GM10847 (cell line): ENCODE measurements around the gene LRRC3C.

Experiments
- POLR2A ChIP-seq: IDR thresholded peaks from 2 replicates; pipeline ENCODE4 v1.6.1; 2011; ENCODE audit not compliant: insufficient read length; ENCODE audit errors: extremely low read depth

LRRC3C gene

DNA sequence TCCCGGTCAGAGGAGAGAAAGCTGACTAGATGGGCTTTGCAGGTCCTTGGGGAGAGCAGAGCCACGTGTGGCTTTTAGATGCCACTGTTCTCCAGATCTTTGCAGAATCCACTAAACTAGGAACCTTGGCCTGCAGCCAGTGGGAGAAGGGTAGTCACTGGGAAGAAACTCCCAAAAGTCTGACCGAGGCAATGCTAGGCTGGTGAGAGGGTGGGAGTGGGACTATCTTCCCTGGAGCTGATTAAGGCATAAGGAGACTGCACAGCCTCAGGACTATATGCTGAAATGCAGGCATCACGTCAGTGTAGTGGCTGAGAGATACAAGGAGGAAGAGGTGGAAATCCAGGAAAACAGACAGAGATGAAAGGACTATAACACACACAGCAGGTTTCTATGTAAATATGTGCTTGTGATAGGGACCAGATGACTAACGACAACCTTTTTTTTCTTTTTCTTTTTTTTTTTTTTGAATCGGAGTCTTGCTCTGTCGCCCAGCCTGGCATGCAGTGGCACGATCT lies 33.1 kb downstream of the LRRC3C start:
- no peak for TF ChIP-seq POLR2A

DNA sequence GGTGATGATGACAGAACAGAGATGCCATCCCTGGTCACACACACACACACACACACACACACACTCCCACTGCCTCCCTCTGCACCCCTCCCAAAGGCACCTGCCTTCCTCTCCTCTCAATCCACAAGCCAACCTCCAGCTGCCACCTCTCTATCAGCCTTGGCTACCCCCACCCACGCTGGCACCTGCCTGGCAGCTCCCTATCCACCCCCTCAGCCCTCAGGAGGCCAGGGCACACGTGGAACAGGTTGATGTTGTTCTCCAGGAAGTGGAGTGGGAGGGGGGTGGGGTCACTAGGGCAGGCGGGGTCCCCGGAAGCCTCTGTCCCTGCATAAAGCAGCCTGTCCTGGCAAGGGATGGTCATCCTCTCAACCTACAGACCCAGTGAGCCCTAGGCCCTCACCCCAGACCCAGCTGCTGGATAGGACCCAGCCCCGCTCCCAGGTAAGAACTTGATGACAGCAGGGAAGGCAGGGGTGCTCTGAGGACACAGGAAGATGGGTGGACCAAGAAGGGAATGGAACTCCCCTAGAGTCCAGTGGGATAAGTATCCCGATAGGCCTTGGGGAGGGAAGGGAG lies 35.2 kb downstream of the LRRC3C start, which contains the start of gene GSDMA:
Gene GSDMA (plus strand): TSS at position 363 of the 579 bp plus-strand sequence. CDS start 2,684 bp downstream, outside the sequence.
- TF ChIP-seq POLR2A: no peak

DNA sequence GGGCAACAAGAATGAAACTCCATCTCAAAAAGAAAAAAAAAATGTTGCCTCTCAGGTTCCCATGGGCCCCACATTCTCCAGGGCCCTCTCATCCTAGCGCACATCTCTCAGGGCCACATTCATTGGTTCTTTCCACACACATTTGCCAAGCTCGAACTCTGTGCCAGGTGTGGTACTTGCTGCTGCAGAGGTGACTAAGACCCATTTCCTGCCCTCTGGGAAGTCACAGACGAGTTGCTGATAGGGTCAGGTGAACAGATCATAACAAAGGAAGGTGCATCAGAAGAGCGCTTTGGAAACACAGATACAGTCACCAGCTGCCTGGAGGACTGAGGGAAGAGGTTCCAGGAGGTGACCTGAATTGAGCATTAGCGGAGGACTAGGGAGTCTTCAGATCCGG lies 36.3 kb downstream of the LRRC3C start:
- no peak for TF ChIP-seq POLR2A

DNA sequence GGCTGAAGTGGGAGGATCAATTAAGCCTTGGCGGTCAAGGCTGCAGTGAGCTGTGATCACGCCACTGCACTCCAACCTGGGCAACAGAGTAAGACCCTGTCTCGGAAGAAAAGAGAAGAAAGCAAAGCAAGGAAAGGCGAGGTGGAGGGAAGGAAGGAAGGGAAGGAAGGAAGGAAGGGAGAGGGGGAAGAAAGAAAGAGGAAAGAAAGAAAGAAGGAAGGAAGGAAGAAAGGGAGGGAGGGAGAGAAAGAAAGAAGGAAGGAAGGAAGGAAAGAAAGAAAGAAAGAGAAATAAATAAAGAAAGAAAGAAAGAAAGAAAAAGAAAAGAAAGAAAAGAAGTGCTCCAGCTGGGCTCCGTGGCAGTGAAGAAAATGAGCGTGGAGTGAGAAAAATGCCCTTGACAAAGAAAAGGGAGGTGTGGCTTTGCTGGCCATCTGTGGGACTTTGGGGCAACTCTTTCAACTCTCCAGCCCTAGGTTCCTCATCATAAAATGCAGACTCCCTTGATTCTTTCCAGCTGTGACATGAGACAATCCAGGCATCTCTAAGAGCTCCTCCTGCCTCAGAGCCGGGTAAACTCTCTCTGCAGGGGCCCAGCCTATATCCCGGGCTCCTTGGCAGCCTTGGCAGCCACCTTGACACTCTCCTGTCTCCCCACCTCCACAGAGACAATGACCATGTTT lies 37.6 kb downstream of the LRRC3C start:
- TF ChIP-seq POLR2A: no peak

DNA sequence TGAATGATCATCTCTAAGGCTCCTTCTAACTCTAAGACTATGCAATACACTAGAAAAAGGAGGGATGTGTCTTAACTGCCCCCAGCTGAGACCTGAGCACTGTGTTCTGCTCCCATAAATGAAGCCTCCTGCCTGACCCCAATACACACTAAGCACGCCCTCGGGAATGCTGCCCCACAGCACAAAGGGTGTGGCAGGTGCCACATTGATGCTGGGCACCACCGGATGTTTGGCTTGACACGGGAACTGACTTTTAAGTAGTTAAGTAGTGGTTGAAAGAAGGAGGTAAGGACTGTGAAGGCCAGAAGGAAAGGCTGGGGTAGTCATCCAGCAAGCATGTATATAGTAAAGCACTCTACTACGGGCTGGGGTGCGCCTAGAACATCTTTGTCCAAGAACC lies 39.2 kb downstream of the LRRC3C start:
- TF ChIP-seq POLR2A: no peak

DNA sequence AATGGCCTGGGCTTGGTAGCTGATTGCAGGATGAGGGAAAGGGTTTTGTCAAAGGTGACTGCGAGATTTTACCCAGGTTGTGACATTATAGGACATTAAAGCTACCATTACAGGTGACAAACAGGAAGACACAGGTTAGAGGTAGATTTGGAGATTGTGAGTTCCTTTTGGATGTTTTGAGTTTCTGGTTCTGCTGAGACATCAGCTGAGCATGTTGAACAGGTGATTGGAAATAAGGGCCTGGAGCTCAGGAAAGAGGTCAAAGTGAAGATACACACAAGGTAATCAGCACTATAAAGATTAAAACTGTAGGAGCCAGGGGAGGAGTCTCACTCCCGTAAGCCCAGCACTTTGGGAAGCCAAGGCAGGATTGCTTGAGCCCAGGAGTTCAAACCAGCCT lies 41.2 kb downstream of the LRRC3C start:
- no peak for TF ChIP-seq POLR2A

DNA sequence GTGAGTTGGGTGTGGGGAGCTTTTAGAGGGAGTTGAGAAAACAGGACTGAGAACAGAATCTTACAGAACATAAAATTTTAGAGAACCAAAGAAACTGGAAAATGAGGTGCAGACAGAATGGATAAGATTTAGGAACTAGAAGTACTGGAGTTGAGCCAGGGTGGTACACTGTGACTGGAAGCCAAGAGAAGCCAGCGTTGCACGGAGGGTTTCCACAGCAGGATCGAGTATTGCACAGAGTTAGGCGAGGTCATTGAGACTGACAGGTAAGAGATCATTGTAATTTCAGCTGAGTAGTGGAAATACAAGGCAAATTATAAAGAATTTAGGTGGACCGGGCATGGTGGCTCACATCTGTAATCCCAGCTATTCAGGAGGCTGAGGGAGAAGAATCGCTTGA lies 41.8 kb downstream of the LRRC3C start:
- no peak for TF ChIP-seq POLR2A

DNA sequence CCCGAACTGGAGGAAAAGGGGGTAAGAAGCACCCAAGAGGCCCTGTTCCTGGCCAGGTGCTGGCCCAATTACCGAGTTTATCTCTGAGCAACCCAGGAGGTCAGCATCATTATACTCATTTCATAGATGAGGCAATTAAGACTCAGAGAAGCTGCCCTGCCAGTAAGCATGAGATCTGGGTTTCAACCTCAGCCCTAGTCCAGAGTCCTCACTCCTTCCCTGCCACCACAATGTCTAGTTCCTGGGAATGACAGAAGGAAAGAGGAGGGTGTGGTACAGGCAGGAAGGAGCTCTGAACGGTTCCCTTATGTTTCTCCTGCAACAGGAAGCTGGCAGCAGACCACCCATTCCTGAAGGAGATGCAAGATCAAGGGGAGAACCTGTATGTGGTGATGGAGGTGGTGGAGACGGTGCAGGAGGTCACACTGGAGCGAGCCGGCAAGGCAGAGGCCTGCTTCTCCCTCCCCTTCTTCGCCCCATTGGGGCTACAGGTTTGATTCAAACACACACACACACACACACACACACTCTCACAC lies 42.7 kb downstream of the LRRC3C start:
- TF ChIP-seq POLR2A: no peak

DNA sequence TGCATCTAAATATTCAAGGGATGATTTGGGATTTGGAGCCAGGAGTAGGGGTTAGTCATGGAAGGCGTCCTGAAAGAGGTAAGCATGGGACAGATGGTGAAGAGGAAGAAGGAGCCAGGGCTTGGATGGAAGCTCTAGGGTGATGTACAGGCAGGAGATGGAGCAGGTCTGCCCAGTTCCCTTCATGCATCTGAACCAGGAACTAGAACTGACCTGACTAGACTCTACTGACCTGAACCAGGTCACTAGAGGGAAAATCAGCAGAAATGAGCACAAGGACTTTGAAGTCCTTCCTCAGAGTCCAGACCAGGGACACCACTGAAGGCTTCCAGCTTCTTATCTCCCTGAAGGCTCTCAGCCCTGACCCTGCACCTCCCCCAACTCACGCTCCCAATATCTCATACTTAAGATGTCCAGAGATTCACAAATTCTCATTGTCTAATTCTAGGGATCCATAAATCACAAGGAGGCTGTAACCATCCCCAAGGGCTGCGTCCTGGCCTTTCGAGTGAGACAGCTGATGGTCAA lies 43.6 kb downstream of the LRRC3C start:
- TF ChIP-seq POLR2A: no peak

DNA sequence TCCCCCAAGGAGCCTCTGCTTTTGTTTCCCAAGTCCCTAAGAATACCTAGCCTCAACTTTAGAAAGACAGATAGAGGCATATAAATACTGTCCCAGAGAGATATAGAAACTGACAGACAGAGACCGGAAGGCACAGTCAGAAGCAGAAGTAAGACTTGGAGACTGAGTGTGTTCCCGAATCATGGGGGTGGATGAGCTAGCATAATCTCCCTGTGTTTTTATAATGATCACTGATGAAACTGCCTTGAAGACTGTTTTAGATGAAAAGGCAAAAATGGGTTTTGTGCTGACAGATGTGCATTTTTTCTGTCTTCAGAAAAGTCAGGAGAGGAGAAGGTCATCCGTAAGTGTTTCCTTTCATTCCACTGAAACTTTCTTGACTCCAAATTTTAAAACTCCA lies 44.7 kb downstream of the LRRC3C start:
- no peak for TF ChIP-seq POLR2A

DNA sequence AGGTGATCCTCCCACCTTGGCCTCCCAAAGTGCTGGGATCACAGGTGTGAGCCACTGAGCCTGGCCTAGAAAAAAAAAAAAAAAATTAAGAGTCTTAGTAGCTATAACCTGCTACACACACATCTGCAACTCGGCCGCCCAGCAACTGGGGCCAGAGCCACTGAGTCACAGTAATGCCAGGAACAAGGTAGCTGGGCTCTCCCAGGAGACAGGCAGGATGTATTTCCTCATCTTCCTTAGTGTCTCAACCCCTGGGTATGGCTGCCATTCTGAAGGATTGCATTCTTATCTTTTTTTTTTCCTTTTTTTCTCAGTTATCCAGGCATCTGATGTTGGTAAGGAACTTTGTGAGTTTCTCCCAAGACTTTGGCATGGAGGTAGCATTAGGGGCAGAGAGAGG lies 46.0 kb downstream of the LRRC3C start:
- no peak for TF ChIP-seq POLR2A

DNA sequence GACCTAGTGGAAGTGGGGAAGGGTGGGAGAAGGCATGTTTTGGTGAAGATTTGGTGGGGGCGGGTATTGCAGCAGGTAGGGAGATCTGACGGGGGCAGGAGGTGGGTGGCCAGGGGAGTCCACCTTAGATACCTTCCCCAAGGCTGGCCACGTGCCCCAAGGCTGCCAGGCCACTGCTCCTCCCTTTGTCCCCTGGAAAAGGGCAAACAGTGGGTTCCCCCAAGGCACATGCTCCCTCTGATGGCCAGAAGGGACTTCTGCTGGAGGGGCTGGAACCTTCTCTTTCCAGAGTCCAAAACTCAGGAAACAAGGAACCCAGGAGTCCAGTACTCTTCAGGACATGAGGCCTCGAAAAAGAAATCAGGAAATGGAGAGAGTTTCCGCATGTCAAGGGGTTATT lies 46.9 kb downstream of the LRRC3C start:
- TF ChIP-seq POLR2A: no peak

DNA sequence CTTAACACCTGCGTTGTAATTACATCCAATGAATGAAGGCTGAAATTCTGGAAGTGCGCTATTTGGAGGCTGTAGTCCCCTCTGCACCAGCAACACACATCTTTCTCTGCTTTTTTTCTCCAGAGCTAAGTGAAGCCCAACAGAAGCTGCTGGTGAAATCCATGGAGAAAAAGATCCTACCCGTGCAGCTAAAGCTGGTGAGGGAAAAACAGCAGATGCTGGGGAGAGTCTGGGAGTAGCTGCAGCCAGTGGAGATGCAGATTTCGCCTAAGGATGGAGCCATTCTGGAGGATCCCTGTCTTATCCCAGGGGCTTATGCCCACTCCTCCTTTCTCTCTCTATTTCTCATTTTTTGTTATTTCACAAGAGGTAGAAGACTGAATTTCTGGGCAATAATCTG lies 48.3 kb downstream of the LRRC3C start:
- TF ChIP-seq POLR2A: no peak

DNA sequence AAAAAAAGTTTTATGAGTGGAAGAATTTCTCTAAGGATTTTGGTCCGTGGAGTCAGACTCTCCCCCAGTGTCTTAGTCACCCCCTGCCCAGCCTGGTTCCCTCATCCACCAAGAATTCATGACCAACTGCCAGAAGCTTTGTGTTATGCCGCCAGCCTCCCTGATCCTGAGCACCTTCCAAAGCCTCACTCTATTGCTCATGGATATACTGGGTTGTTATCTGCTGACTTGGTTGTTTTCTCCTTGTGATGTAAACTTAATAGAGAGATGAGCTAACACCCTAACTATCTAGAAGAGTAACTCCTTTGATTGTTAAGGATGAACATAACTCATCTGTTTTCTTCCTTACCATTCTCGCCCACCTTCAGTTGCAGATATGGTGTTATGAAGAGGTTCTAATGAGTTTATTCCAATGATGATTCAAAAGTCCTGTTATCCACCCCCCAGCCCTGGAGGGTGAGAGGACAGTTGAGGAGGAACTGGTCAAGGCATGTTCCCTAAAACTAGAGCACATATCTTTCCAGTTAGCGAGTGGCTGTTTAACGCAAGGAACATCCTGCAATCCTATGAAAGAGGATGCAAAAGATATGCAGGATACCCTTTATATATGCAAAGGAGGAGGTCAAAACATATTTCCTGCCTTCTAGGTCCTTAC lies 51.6 kb downstream of the LRRC3C start:
- TF ChIP-seq POLR2A: no peak

DNA sequence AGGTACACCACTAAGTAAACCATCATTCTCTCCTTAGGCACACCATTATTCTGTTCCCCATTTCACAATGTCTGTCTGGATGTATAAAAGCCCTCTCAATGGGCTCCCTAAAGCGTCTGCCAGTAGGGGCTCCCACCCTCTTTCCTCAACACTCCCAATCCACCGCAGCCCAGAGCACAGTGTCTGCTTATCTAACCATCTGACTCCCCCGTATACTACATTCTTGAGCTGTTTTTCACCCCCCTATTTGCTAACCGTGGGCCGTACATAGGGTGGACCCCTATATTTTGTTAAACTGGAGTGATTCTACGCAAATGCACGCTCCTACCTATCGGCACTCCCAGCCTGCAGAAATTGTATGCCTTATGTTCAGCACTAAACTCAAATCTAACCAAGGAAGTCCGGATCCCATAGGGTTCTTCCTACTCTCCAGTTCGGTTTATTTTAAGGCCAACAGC lies 52.4 kb downstream of the LRRC3C start:
- TF ChIP-seq POLR2A: no peak
